Measurements from ENCODE around the gene ZHX3. TPM values are rescaled to one million over a fixed set of nuclear protein-coding genes. Genes with fewer than 3 reads are reported as not detected.
A peak's percentile ranks its signal among the peaks of the same experiment; 100 is the strongest.

The ZHX3 gene
- total and polyA plus RNA-seq, 2 of the 13 experiments (the other 11 are each of a cell fraction or from before 2014, with no cell fraction given): 8.4 to 11.7 TPM

DNA sequence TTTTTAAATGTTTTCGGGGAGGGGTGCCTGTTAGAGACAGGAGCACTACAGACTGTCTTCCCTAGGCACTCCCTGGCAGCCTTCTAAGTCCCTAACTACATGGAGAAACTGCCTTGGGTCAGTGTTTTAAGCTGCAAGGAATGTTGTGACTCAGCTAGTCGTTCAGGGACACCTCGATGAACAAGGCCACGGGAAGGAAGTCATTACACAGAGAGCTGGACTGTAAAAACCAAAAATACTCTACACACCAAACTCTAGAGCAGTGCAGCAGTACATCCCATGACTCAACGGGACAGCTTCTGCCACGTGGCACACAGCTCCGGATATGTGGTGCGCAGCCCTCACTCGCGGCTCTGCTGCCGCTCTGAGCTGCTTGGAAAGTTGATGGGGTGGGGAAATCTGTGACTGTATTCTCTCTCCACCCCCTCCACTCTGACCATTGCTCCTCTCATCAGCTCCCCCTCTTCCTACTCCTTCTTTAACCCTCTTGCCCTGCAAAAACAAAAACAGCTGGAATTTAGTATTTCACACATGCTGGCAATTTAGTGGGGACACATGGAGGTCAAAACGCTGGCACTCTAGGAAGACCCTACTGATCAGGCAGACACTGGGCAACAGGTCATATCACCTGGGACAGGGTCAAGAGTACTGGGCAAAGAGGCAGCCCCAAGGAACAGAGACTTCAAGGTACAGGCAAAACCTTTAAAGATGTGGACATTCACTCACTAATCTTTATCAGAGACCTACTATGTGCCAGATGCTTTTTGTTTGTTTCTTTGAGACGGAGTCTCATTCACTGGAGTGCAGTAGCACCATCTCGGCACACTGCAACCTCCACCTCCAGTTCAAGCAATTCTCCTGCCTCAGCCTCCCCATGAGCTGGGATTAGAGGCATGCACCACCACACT, 12.2 kb upstream of the ZHX3 start (continued):
- no peak for TF ChIP-seq ZIK1 (CRISPR knock-in tag; IDR thresholded peaks at IDR 0.05; ENCODE audit: borderline replicate concordance, low read depth)
- TF ChIP-seq ZNF354B (CRISPR knock-in tag; IDR thresholded peaks at IDR 0.05): no peak; the same call in 1 of the 2 replicates
- TF ChIP-seq, protein P1, sequence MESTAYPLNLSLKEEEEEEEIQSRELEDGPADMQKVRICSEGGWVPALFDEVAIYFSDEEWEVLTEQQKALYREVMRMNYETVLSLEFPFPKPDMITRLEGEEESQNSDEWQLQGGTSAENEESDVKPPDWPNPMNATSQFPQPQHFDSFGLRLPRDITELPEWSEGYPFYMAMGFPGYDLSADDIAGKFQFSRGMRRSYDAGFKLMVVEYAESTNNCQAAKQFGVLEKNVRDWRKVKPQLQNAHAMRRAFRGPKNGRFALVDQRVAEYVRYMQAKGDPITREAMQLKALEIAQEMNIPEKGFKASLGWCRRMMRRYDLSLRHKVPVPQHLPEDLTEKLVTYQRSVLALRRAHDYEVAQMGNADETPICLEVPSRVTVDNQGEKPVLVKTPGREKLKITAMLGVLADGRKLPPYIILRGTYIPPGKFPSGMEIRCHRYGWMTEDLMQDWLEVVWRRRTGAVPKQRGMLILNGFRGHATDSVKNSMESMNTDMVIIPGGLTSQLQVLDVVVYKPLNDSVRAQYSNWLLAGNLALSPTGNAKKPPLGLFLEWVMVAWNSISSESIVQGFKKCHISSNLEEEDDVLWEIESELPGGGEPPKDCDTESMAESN (CRISPR knock-in tag; conservative IDR thresholded peaks at IDR 0.05): no peak
- TF ChIP-seq ZNF558 (CRISPR knock-in tag; IDR thresholded peaks at IDR 0.05; ENCODE audit: borderline replicate concordance): no peak
- TF ChIP-seq SAP130 (CRISPR knock-in tag; IDR thresholded peaks at IDR 0.05; ENCODE audit: low read depth): peak; percentile 85
- no peak for TF ChIP-seq U2AF2 (IDR thresholded peaks at IDR 0.05; ENCODE audit: low read depth, low read length)
- no peak for TF ChIP-seq PCBP2 (optimal IDR thresholded peaks at IDR 0.05; ENCODE audit: low read depth, low read length, poor library complexity, severe bottlenecking)
- no peak for TF ChIP-seq KAT2B (IDR thresholded peaks at IDR 0.05; ENCODE audit: borderline replicate concordance, low read depth, low read length)
- TF ChIP-seq ZNF230 (CRISPR knock-in tag; IDR thresholded peaks at IDR 0.05): 0 out of 2 replicates have a peak, but pooled peaks have one; percentile 78
- peak; percentile 71; the same call in 1 of the 2 replicates for TF ChIP-seq DMTF1 (CRISPR knock-in tag; IDR thresholded peaks at IDR 0.05)
- TF ChIP-seq ZSCAN31 (CRISPR knock-in tag; IDR thresholded peaks at IDR 0.05; ENCODE audit: low read depth): no peak
- TF ChIP-seq ZNF207 (IDR thresholded peaks at IDR 0.05; ENCODE audit: borderline replicate concordance): no peak
- TF ChIP-seq, protein P2, sequence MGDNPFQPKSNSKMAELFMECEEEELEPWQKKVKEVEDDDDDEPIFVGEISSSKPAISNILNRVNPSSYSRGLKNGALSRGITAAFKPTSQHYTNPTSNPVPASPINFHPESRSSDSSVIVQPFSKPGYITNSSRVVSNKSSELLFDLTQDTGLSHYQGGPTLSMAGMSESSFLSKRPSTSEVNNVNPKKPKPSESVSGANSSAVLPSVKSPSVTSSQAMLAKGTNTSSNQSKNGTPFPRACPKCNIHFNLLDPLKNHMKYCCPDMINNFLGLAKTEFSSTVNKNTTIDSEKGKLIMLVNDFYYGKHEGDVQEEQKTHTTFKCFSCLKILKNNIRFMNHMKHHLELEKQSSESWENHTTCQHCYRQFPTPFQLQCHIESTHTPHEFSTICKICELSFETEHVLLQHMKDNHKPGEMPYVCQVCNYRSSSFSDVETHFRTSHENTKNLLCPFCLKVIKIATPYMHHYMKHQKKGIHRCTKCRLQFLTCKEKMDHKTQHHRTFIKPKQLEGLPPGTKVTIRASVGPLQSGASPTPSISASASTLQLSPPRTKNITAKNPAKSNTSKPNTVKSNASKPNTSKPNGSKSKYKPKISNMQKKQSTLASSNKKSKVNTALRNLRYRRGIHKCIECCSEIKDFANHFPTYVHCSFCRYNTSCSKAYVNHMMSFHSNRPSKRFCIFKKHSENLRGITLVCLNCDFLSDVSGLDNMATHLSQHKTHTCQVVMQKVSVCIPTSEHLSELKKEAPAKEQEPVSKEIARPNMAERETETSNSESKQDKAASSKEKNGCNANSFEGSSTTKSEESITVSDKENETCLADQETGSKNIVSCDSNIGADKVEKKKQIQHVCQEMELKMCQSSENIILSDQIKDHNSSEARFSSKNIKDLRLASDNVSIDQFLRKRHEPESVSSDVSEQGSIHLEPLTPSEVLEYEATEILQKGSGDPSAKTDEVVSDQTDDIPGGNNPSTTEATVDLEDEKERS (CRISPR knock-in tag; IDR thresholded peaks at IDR 0.05): no peak; the same call in 1 of the 2 replicates
- TF ChIP-seq GPN1 (CRISPR knock-in tag; IDR thresholded peaks at IDR 0.05; ENCODE audit: borderline replicate concordance): no peak
- TF ChIP-seq ZNF263 (CRISPR knock-in tag; IDR thresholded peaks at IDR 0.05): peak; percentile 48; the same call in 1 of the 2 replicates
- TF ChIP-seq NFYB (CRISPR knock-in tag; IDR thresholded peaks at IDR 0.05): no peak
- TF ChIP-seq REXO4 (CRISPR knock-in tag; IDR thresholded peaks at IDR 0.05; ENCODE audit: borderline replicate concordance): no peak
- no peak for TF ChIP-seq CENPT (CRISPR knock-in tag; IDR thresholded peaks at IDR 0.05; ENCODE audit: low read depth)
- TF ChIP-seq HINFP (CRISPR knock-in tag; IDR thresholded peaks at IDR 0.05; ENCODE audit: low read depth): no peak
- TF ChIP-seq SOX5 (CRISPR knock-in tag; IDR thresholded peaks at IDR 0.05; ENCODE audit: borderline replicate concordance): peak; percentile 35; the same call in 1 of the 2 replicates
